ENCODE data around the gene PEPD. TPM values are rescaled to one million over a fixed set of nuclear protein-coding genes. Genes with fewer than 3 reads are reported as not detected.

Gene PEPD
- total RNA-seq, 2 experiments from 2014 or later: 26.9 to 37.4 TPM

- CTCF ChIA-PET: interaction anchor here (0.5 kb wide), 1 partner anchor 64 kb away, joined by 3 read pairs; no protein-coding TSS in a partner anchor
- no peaks in the 10 kb centered on the region for H3K9me3 Mint-ChIP-seq (ENCODE audit: low read depth)
Measured at GRCh38 chr19:33445442-33446329, 75.9 kb downstream of the PEPD start.

DNA sequence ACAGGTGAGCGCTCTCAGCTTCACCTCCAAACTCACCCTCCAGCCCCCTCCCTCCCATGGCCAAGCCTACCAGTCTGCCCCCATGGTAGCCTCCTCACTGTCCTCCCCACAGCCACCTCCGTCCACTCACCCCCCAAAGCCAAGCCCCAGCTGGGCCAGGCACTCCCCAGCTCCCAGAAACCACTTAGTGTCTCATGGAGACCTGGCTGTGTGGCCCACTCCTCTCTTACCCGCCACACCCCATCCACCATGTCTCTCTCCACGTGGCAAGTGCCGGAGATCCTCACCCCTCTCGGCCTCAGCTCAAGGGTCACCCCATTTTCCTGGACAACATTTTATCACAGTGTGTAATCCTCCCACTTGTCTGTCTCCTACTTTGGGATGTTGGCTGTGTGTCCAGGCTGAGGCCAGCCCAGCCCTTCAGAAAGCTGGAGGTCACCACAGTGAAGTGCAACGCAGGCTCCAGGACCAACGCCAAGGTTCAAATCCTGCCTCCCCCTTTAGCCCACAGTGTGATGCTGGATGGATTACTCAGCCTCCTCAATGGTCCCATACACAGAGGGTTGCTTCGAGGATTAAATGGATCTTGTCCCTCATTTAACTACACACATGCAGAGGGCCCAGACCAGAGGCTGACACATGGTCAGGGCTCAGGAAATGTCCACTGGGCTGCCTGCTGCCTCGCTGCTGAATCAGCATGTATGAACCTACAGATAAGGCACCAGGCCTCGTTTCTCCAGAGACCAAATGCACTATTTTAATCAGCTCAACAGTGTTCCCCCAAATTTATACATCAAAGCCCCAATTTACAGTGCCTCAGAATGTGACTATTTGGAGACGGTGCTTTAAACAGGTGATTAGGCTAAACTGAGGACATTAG lies 76.8 kb downstream of the PEPD start:
- CTCF ChIA-PET: no interaction called here

More at GRCh38 chr19:33445442-33446329, 75.9 kb downstream of the PEPD start:
- Mint-ChIP-seq H3K4me1 (no peaks in the 10 kb centered on the region), H3K36me3 (ENCODE audit: low read depth) (no peaks in the 10 kb centered on the region), H3K27ac (no peak overlapping the region), H3K27me3 (no peaks in the 10 kb centered on the region), H3K4me3 (no peak overlapping the region)
- intact Hi-C loops (cut with DNase I, micrococcal nuclease): no loop called here
- no peak for ATAC-seq
- no peak for DNase-seq
- POLR2A ChIA-PET: no interaction called here

DNA sequence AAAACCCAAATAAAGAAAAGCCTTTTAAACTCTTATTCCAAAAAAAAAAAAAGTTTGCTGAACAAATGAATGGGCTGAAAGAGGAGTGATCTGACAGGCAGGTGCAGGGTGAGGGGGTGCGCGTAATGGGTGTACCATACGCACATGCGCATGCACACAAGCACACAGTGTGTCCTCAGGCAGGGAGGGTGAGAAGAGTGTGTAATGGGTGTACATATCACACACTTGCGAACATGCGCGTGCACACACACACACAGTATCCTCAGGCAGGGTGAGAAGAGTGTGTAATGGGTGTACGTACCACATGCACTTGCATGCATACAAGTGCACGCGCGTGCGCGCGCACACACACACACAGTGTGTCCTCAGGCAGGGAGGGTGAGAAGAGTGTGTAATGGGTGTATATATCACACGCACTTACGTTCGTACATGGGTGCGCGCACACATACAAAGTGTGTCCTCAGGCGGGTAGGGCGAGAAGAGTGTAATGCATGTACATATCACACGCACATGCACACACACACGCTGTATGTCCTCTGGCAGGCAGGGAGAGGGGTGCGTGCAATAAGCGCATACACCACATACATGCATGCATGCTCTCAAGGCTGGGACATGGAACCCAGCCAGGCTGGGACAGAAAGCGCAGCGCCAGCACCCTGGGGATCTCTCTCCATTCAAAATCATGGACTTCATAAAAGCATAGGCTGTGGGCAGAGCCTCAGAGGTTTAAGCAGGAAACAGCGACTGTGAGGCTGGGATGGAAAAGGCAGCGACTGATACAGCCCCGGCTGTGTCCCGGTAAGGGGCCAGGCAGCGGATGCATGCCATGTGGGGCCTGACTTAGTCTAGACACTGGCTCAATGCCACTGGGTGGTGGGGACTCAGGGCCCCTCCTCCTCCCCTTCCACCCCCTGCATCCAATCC lies 77.7 kb downstream of the PEPD start:
- DNase-seq (no peak), ATAC-seq (no peak)
- POLR2A ChIA-PET: no interaction called here
- intact Hi-C loops (cut with DNase I, micrococcal nuclease): no loop called here
- no peak overlapping the region for H3K4me3 Mint-ChIP-seq
- CTCF ChIA-PET: no interaction called here
- no peaks in the 10 kb centered on the region for H3K36me3 Mint-ChIP-seq (ENCODE audit: low read depth)
- no peaks in the 10 kb centered on the region for H3K9me3 Mint-ChIP-seq (ENCODE audit: low read depth)
- no peak overlapping the region for H3K27ac Mint-ChIP-seq
- H3K27me3 Mint-ChIP-seq: no peaks in the 10 kb centered on the region
- no peaks in the 10 kb centered on the region for H3K4me1 Mint-ChIP-seq

More for the DNA sequence above, 76.8 kb downstream of the PEPD start:
- no peaks in the 10 kb centered on the region for H3K27me3 Mint-ChIP-seq
- H3K9me3 Mint-ChIP-seq (ENCODE audit: low read depth): no peaks in the 10 kb centered on the region
- H3K4me3 Mint-ChIP-seq: no peak overlapping the region
- POLR2A ChIA-PET: no interaction called here
- H3K4me1 Mint-ChIP-seq: no peaks in the 10 kb centered on the region
- H3K27ac Mint-ChIP-seq: no peak overlapping the region
- DNase-seq: no peak
- intact Hi-C loops (cut with DNase I, micrococcal nuclease): no loop called here
- H3K36me3 Mint-ChIP-seq (ENCODE audit: low read depth): no peaks in the 10 kb centered on the region
- ATAC-seq: no peak

DNA sequence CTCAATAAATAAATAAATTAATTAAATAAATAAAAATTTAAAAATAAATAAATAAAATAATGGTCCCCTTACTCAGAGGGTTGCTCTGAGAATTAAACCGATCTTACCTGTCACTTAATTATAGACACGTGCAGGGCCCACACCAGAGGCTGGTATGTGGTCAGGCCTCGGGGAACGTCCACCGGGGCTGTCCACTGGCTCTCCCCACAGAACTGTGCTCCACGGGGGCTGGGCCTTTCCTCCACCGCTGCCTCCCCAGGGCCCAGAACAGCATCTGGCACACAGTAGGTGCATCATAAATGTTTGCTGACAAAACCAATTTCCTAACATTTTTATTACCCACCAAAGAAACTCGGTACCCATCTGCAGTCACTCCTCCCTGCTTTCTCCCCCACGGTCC lies 78.9 kb downstream of the PEPD start:
- H3K27me3 Mint-ChIP-seq: no peaks in the 10 kb centered on the region
- H3K36me3 Mint-ChIP-seq (ENCODE audit: low read depth): no peaks in the 10 kb centered on the region
- ChIA-PET POLR2A (no interaction called here), CTCF (no interaction called here)
- H3K9me3 Mint-ChIP-seq (ENCODE audit: low read depth): no peaks in the 10 kb centered on the region
- no peak for DNase-seq
- intact Hi-C loops (cut with DNase I, micrococcal nuclease): no loop called here
- no peak overlapping the region for H3K4me3 Mint-ChIP-seq
- no peak for ATAC-seq
- no peaks in the 10 kb centered on the region for H3K4me1 Mint-ChIP-seq
- no peak overlapping the region for H3K27ac Mint-ChIP-seq

GRCh38 chr19:33441828-33442227 lies 79.8 kb downstream of the PEPD start:
- no peaks in the 10 kb centered on the region for H3K4me1 Mint-ChIP-seq
- ATAC-seq: no peak
- no peak overlapping the region for H3K27ac Mint-ChIP-seq
- intact Hi-C loops (cut with DNase I, micrococcal nuclease): no loop called here
- DNase-seq: no peak
- CTCF ChIA-PET: no interaction called here
- POLR2A ChIA-PET: no interaction called here
- no peak overlapping the region for H3K4me3 Mint-ChIP-seq
- no peaks in the 10 kb centered on the region for H3K27me3 Mint-ChIP-seq
- H3K36me3 Mint-ChIP-seq (ENCODE audit: low read depth): no peaks in the 10 kb centered on the region
- H3K9me3 Mint-ChIP-seq (ENCODE audit: low read depth): no peaks in the 10 kb centered on the region

GRCh38 chr19:33441277-33441699 lies 80.3 kb downstream of the PEPD start:
- H3K27ac Mint-ChIP-seq: no peak overlapping the region
- no peaks in the 10 kb centered on the region for H3K36me3 Mint-ChIP-seq (ENCODE audit: low read depth)
- no peak for ATAC-seq
- intact Hi-C loops (cut with DNase I, micrococcal nuclease): no loop called here
- H3K4me1 Mint-ChIP-seq: no peaks in the 10 kb centered on the region
- CTCF ChIA-PET: no interaction called here
- DNase-seq: no peak
- H3K27me3 Mint-ChIP-seq: no peaks in the 10 kb centered on the region
- H3K9me3 Mint-ChIP-seq (ENCODE audit: low read depth): no peaks in the 10 kb centered on the region
- POLR2A ChIA-PET: no interaction called here
- H3K4me3 Mint-ChIP-seq: no peak overlapping the region

DNA sequence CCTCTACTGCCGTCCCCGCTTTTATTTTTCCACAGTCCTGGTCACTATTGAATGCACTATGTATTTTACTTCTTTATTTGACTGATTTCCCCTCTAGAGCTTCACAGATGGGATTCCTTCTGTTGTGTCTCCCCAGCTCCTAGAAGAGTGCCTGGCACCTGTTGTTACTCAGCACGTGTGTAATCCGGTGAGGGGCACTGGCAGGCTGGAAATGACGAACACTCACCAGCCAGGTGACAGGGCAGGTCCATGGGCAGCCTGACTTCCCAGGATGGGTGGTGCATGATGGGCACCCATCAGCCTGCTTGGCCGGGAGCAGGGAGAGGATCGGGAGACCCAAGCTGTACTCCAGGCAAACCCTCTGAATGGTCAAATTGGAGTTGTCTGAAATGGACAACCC lies 80.9 kb downstream of the PEPD start:
- POLR2A ChIA-PET: no interaction called here
- Mint-ChIP-seq H3K27me3 (no peaks in the 10 kb centered on the region), H3K4me1 (no peaks in the 10 kb centered on the region)

DNA sequence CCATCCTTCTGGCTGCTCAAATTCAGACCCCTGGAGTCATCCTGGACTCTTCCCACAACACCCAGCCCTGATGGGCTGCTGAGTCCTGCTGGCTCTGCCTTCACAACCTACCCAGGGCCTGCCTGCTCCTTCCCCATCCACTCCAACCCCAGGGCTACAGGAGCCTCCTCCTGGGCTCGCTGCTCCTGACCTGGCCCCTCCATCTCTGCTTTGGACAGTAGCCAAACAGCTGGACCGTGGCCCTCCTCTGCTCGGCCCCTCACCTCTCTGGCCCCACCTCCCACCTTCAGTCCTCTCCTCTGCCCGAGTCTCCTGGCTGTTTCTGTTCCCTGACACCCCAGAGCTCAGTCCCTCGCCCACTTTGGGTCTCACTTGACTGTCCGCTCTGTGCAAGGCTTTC lies 81.3 kb downstream of the PEPD start:
- no peak for ATAC-seq
- Mint-ChIP-seq H3K4me3 (no peak overlapping the region), H3K27me3 (no peaks in the 10 kb centered on the region), H3K9me3 (ENCODE audit: low read depth) (no peaks in the 10 kb centered on the region), H3K4me1 (no peaks in the 10 kb centered on the region), H3K36me3 (ENCODE audit: low read depth) (no peaks in the 10 kb centered on the region), H3K27ac (no peak overlapping the region)
- CTCF ChIA-PET: interaction anchor here (1.1 kb wide), 1 partner anchor 330 kb away, joined by 3 read pairs; no protein-coding TSS in a partner anchor
- no peak for DNase-seq
- intact Hi-C loops (cut with DNase I, micrococcal nuclease): no loop called here
- POLR2A ChIA-PET: no interaction called here

More for the DNA sequence above, 80.9 kb downstream of the PEPD start:
- Mint-ChIP-seq H3K27ac (no peak overlapping the region), H3K4me3 (no peak overlapping the region), H3K9me3 (ENCODE audit: low read depth) (no peaks in the 10 kb centered on the region), H3K36me3 (ENCODE audit: low read depth) (no peaks in the 10 kb centered on the region)
- CTCF ChIA-PET: interaction anchor here (1.1 kb wide), 1 partner anchor 330 kb away, joined by 3 read pairs; no protein-coding TSS in a partner anchor
- DNase-seq: no peak
- ATAC-seq: no peak
- intact Hi-C loops (cut with DNase I, micrococcal nuclease): no loop called here

DNA sequence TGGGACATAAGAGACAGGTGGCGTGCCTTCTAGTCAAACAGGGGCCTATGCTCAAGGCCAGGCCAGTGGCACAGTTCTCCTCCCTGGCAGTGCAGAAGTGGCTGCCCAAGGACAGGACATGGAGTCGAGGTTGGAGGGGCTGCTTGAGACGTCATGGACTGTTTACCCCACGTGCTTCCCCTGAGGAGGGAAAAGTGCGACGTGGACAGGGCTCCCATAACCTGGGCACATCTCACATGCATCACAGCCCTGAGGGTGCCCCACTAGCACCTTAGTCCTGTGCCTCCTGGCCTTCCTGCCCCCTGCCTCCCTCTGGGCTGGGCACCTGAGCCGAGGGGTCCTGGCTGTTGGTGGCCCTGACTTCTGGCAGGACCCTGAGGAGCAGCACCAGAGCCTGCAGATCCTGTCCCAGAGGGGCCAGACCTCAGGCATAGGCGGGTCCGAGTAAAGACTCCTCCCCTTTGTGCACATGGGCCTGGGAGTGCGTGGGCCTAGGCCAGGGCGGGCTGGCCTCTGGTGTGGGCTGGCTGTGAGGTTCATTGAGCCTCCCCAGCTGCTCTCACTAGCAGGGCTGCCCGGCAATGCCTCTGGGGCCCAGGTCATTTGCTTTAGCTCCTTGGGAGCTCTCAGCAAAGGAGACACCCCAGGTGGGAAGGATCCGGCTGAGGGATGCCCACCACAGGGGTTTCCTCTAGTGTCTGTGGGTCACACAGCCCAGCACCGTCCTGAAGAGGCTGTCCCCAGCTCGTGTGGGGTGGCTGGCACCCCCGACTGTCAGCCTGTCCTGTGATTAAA lies 82.4 kb downstream of the PEPD start:
- H3K9me3 Mint-ChIP-seq (ENCODE audit: low read depth): no peaks in the 10 kb centered on the region
- no peaks in the 10 kb centered on the region for H3K27me3 Mint-ChIP-seq
- H3K4me3 Mint-ChIP-seq: no peak overlapping the region
- DNase-seq (no peak), ATAC-seq (no peak)
- ChIA-PET POLR2A (no interaction called here), CTCF (interaction anchor here (0.7 to 1.1 kb wide), 2 partner anchors 8 to 331 kb away, joined by 3 read pairs; no protein-coding TSS in a partner anchor)
- H3K27ac Mint-ChIP-seq: no peak overlapping the region
- no peaks in the 10 kb centered on the region for H3K4me1 Mint-ChIP-seq
- intact Hi-C loops (cut with DNase I, micrococcal nuclease): loop anchor here in 1 of 2 experiments (10.0 kb wide), 1 partner anchor 656 kb away; no protein-coding TSS in a partner anchor
- H3K36me3 Mint-ChIP-seq (ENCODE audit: low read depth): no peaks in the 10 kb centered on the region

DNA sequence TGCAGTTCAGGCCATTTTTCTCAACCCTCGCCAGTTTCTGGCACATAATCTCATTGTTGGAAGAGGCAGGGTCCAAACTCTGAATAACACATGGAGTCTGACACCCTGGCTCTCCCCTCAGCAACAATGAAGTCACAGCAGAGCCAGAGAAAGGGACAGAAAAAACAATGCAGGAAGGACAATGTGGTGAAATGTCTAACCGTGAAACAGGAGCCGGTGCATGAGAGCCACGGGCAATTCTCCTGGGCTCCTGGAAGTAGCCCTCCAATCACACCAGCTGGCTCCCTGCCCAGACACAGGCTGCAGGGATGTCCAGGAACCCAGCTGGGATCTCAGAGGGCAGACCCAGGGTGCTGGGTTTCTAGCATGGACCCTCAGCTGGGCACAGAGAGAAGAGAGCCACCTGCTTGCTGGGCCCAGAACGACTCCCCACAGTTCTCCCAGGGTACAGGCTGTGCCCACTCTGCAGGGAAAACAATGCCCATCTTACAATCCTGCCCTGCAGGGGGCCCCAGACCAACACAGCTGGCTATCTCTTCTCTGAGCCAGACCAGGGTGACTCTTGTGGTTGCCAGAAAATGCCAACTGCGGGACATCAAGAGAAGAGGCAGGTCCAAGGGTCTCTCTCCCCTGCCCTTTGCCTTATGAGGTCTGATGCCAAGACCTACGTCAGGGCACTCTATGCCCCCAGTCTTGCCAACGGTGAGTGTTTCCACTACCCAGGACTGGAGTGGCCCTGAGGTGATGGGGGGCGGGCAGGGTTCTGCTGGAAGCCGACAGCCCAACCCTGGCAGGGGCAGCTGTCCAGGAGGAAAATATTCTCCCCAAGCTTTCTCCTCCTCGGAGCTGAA lies 83.5 kb downstream of the PEPD start:
- Mint-ChIP-seq H3K36me3 (ENCODE audit: low read depth) (no peaks in the 10 kb centered on the region), H3K27ac (no peak overlapping the region), H3K27me3 (no peaks in the 10 kb centered on the region), H3K9me3 (ENCODE audit: low read depth) (no peaks in the 10 kb centered on the region), H3K4me1 (no peaks in the 10 kb centered on the region), H3K4me3 (no peak overlapping the region)
- no peak for DNase-seq
- ChIA-PET POLR2A (no interaction called here), CTCF (interaction anchor here (0.7 kb wide), 1 partner anchor 7 kb away, joined by 3 read pairs; no protein-coding TSS in a partner anchor)
- intact Hi-C loops (cut with DNase I, micrococcal nuclease): loop anchor here in 1 of 2 experiments (10.0 kb wide), 1 partner anchor 657 kb away; no protein-coding TSS in a partner anchor
- no peak for ATAC-seq

Data from activated CD4-positive, alpha-beta T cell treated with anti-CD3 and anti-CD28 coated beads for 36 hours (primary cell).